ENCODE results near the gene PARN. TPM values are rescaled to one million over a fixed set of nuclear protein-coding genes. Genes with fewer than 3 reads are reported as not detected.

PARN gene
- total RNA-seq, 1 experiment from 2014 or later, result 57.8 TPM

- in situ Hi-C loops (cut with HindIII; ENCODE audit: low pct_unique_long_range_greater_than_20kb, low sequenced_read_pairs) (no loop called here), intact Hi-C loops (cut with micrococcal nuclease; ENCODE audit: unreplicated experiment) (no loop called here)
- ChIA-PET CTCF (no interaction called here), POLR2A (interaction anchor here (1.2 kb wide), 1 partner anchor 8 kb away, joined by 4 read pairs; no protein-coding TSS in a partner anchor)
- ATAC-seq (no peak), DNase-seq (ENCODE audit: low read depth, low spot score) (no peak)
- Histone ChIP-seq H3K27ac (ENCODE audit: low read length) (no peak overlapping the region), H3K36me3 (ENCODE audit: control insufficient read depth, insufficient read depth, low read length) (no peaks in the 10 kb centered on the region), H3K27me3 (ENCODE audit: control insufficient read depth, insufficient read depth, low read length) (no peaks in the 10 kb centered on the region), H3K9me3 (ENCODE audit: control insufficient read depth, insufficient read depth, low read depth, low read length) (no peaks in the 10 kb centered on the region), H3K4me3 (ENCODE audit: low read depth in 2 of 2, low read length in 2 of 2) (no peak overlapping the region), H3K4me1 (ENCODE audit: control insufficient read depth, insufficient read depth, low read length) (0 out of 2 replicates have a peak, but pooled peaks cover 3% of the 10 kb centered on the region)
- BruUV-seq (replicated peaks), result no TSS peak
- no peak for TF ChIP-seq SIN3A (IDR thresholded peaks at IDR 0.05; ENCODE audit: borderline replicate concordance, insufficient read depth, low read depth, low read length)
- TF ChIP-seq, protein P1, sequence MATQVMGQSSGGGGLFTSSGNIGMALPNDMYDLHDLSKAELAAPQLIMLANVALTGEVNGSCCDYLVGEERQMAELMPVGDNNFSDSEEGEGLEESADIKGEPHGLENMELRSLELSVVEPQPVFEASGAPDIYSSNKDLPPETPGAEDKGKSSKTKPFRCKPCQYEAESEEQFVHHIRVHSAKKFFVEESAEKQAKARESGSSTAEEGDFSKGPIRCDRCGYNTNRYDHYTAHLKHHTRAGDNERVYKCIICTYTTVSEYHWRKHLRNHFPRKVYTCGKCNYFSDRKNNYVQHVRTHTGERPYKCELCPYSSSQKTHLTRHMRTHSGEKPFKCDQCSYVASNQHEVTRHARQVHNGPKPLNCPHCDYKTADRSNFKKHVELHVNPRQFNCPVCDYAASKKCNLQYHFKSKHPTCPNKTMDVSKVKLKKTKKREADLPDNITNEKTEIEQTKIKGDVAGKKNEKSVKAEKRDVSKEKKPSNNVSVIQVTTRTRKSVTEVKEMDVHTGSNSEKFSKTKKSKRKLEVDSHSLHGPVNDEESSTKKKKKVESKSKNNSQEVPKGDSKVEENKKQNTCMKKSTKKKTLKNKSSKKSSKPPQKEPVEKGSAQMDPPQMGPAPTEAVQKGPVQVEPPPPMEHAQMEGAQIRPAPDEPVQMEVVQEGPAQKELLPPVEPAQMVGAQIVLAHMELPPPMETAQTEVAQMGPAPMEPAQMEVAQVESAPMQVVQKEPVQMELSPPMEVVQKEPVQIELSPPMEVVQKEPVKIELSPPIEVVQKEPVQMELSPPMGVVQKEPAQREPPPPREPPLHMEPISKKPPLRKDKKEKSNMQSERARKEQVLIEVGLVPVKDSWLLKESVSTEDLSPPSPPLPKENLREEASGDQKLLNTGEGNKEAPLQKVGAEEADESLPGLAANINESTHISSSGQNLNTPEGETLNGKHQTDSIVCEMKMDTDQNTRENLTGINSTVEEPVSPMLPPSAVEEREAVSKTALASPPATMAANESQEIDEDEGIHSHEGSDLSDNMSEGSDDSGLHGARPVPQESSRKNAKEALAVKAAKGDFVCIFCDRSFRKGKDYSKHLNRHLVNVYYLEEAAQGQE (IDR thresholded peaks at IDR 0.05; ENCODE audit: insufficient read depth in 1 of 2, low read depth in 2 of 2, low read length in 1 of 2), result no peak
- no peak for TF ChIP-seq TCF7L2 (IDR thresholded peaks at IDR 0.05; ENCODE audit: low read depth, low read length)
- TF ChIP-seq POLR2AphosphoS5 (IDR thresholded peaks at IDR 0.05; ENCODE audit: low read depth, low read length), result no peak
- TF ChIP-seq CTCF (IDR thresholded peaks at IDR 0.05), result no peak
Observed at GRCh38 chr16:14509675-14510132, 120.4 kb downstream of the PARN start.

DNA sequence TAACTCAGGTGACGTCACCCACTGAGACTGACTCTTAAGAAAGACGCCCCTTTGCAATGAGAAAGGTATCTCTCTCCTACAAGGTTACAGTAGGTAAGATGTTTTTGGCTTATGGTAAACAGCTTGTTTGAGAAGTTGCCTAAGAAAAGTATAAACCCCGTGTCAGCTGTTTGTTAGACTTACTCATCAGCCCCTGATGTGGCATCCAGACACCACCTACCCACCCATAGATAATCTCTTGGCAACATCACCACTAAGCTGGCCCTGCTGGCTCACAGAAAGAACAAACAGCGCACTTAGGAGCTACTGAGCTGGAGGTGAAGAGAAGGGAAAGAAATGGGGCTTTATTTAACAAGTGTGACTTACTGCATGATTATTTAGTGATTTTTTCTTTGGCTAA, 121.0 kb downstream of the PARN start:
- CTCF ChIA-PET, result no interaction called here
- Histone ChIP-seq H3K27me3 (ENCODE audit: control insufficient read depth, insufficient read depth, low read length) (no peaks in the 10 kb centered on the region), H3K27ac (ENCODE audit: low read length) (no peak overlapping the region), H3K4me3 (ENCODE audit: low read depth in 2 of 2, low read length in 2 of 2) (no peak overlapping the region), H3K9me3 (ENCODE audit: control insufficient read depth, insufficient read depth, low read depth, low read length) (no peaks in the 10 kb centered on the region), H3K4me1 (ENCODE audit: control insufficient read depth, insufficient read depth, low read length) (0 out of 2 replicates have a peak, but pooled peaks cover 3% of the 10 kb centered on the region), H3K36me3 (ENCODE audit: control insufficient read depth, insufficient read depth, low read length) (no peaks in the 10 kb centered on the region)
- TF ChIP-seq POLR2AphosphoS5 (IDR thresholded peaks at IDR 0.05; ENCODE audit: low read depth, low read length), result no peak
- TF ChIP-seq, protein P1 (IDR thresholded peaks at IDR 0.05; ENCODE audit: insufficient read depth in 1 of 2, low read depth in 2 of 2, low read length in 1 of 2), result no peak
- TF ChIP-seq SIN3A (IDR thresholded peaks at IDR 0.05; ENCODE audit: borderline replicate concordance, insufficient read depth, low read depth, low read length), result no peak
- TF ChIP-seq CTCF (IDR thresholded peaks at IDR 0.05), result no peak
- no peak for TF ChIP-seq TCF7L2 (IDR thresholded peaks at IDR 0.05; ENCODE audit: low read depth, low read length)
- intact Hi-C loops (cut with micrococcal nuclease; ENCODE audit: unreplicated experiment) (no loop called here), in situ Hi-C loops (cut with HindIII; ENCODE audit: low pct_unique_long_range_greater_than_20kb, low sequenced_read_pairs) (no loop called here)
- ATAC-seq (no peak), DNase-seq (ENCODE audit: low read depth, low spot score) (no peak)
- POLR2A ChIA-PET, result no interaction called here
- BruUV-seq (replicated peaks), result no TSS peak
